GM04504 (cell line): ENCODE data around the gene COL16A1.

Experiments
- DNase-seq: peaks from one replicate; pipeline ENCODE4 v3.0.0-alpha.2; 2012; ENCODE audit warnings: low read depth

The COL16A1 gene

DNA sequence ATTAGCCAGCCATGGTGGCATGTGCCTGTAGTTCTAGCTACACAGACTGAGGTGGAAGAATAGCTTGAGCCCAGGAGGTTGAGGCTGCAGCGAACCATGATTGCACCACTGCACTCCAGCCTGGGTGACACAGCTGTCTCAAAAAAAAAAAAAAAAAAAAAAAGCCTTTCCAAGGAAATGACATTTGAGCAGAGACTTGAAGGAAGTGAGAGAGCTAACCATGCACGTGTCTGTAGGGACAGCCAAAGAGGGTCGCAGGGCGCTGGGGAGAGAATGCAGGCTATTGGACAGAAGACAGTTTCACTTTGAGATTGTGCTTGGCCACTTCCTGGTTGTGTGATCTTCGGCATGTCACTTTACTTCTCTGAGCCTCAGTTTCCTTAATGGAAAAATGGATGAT, 79.5 kb downstream of the COL16A1 start:
- no peak for DNase-seq

DNA sequence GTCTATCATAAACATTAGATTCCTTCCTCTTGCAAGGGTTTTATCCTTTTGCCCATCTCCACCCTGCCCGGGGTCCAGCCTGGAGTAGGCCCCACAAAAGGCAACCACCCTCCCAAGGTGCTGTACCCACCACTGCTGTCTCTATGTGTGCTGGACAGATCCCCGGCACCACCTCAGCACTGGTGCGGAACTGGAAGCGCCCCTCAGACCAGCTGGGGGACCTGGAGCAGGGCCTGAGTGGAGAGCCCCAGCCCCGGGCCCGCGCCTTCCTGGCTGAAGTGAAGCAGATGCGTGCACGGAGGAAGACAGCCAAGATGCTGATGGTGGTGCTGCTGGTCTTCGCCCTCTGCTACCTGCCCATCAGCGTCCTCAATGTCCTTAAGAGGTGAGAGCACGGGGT, 80.5 kb downstream of the COL16A1 start:
- no peak for DNase-seq

DNA sequence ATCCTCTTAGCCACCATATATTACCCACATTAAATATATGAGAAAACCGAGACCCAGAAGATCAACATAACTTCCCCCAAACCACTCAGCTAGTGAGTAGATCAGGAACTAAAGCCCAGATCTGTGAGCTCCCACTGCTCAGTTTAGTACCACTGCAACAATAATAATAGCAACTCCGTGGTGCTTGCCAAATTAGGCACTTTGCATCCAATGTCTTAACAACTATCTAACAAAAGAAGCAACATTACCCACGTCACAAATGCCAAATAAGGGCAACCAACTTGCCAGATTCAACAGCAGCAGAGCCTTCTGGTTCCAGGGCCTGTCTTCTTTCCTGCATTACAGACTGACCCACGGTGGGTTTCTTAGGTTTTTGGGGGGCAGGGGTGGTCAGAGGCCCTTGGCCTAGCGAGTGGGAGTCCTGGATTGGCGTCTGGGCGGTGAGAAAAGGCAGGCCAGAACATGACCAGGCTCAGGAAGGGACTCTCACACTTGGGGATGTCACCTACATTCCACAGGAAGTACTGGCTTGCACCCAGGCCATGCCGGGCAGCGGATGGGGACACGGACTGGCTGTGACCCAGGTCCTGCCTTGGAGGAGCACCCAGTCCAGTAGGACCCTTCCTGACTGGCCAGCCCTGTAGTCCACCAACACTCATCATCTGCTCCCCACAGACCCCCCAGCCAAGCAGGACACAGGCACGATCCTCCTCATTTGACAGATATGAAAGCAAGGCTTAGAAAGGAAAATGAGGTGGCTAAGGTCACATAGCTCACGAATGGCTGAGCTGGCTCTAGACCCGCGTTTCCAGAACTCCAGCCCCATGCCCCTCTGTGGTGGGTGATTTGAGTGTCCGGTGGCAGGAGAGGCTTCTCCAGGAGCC, 81.7 kb downstream of the COL16A1 start:
- DNase-seq, result no peak

DNA sequence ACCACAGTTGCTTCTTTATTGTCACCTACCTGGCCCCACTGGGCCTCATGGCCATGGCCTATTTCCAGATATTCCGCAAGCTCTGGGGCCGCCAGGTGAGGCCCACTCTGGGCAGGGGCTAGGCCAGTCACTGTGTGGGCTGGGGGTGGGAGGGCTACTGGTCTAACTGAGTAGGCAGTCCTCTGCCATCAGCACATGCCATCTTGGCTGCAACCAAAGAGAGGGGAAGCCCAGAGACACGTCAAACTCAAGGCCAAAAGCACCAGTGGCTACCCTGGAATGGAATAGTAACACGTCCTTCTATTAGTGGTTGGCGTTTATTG, 82.4 kb downstream of the COL16A1 start:
- no peak for DNase-seq

DNA sequence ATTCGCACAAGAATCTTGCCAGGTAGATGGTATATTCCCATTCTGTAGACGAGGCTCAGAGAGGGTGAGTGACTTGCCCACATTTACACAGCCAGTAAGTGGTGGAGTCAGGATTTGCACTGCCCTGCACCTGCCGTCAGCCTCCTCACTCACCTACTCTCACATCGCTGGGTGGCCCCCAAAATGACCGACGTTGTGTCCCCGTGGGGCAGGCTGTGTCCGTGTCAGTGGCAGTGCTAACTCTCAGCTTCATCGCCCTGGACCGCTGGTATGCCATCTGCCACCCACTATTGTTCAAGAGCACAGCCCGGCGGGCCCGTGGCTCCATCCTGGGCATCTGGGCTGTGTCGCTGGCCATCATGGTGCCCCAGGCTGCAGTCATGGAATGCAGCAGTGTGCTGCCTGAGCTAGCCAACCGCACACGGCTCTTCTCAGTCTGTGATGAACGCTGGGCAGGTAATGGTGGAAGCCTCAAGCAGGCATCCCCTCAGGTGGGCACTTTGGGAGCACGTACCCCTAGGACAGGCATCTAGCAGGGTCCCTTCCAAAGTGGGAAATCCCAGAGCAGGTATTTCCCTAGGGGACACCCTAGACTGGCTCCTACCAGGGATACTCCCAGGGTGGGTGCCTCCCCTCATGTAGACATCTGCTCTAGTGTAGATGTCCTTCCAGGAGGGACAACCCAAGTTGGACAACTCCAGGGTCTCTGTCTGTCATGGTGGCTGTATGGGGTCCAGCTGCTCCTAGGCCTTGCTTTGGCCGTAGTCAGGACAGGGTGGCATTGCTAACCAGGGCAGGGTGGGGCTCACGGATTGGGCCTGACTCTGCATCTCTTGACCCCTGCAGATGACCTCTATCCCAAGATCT, 83.0 kb downstream of the COL16A1 start:
- DNase-seq, result no peak

DNA sequence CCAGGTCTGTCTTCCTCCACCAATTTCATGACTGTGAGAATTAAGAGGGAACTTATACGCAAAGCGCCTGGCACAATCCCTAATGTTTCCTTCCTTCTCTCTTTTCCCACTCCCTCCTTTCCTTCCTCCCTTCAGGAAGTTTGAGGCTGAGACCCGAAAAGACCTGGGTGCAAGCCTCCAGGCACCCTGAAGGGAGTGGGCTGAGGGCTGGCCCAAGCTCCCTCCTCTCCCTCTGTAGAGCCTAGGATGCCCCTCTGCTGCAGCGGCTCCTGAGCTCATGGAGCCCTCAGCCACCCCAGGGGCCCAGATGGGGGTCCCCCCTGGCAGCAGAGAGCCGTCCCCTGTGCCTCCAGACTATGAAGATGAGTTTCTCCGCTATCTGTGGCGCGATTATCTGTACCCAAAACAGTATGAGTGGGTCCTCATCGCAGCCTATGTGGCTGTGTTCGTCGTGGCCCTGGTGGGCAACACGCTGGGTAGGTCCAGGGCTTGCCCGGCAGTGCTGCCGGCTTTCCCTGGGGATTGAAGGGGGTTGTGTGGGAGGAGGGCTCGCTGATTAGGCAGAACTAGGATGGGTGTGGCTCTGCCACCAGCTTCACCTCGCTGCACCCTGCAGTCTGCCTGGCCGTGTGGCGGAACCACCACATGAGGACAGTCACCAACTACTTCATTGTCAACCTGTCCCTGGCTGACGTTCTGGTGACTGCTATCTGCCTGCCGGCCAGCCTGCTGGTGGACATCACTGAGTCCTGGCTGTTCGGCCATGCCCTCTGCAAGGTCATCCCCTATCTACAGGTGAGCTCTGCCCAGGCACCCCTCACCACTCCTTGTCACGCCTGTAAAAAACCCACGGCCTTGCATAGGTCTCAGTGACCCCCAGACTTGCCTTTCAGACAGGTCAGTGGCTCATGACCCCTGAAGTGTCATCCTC, 84.6 kb downstream of the COL16A1 start:
- DNase-seq, result no peak

DNA sequence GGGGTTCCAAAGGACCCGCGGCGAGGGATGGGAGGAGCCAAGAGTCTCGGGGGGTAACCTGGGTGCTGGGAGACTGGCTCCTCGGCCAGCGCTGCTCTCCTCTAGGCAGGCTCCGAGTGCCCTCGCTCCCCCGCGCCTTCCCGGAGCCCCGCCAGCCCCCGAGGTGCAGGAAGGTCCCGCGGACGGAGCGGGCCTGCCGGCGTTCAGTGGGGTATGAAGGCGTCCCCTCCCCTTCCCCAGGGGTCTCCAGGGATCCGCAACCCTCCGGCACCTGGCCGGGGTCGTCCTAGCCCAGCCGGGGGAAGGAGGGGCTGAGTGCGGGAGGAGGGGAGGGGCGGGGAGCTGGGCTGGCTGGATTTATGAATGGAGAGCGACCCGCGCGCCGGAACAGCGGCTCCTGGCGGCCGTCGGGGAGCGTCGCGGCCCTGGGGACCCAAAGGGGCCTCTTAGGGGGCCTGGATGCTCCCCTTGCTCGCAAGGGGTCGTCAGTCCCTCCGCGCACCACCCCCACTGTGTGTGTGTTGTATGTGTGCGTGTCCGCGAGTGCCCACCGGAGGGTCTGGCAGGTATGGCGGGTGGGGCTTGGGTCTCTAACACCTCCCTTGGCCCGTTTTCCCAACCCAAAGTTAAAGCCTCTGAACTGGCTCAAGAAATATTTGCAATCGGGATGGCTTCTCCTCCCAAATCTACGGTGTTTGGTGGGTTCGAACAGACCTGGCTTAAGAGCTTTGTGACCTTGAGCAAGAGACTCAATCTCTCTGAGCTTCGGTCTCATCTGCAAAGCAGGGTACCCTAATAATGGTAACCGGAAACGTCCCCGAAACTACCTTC, 85.7 kb downstream of the COL16A1 start:
- no peak for DNase-seq

DNA sequence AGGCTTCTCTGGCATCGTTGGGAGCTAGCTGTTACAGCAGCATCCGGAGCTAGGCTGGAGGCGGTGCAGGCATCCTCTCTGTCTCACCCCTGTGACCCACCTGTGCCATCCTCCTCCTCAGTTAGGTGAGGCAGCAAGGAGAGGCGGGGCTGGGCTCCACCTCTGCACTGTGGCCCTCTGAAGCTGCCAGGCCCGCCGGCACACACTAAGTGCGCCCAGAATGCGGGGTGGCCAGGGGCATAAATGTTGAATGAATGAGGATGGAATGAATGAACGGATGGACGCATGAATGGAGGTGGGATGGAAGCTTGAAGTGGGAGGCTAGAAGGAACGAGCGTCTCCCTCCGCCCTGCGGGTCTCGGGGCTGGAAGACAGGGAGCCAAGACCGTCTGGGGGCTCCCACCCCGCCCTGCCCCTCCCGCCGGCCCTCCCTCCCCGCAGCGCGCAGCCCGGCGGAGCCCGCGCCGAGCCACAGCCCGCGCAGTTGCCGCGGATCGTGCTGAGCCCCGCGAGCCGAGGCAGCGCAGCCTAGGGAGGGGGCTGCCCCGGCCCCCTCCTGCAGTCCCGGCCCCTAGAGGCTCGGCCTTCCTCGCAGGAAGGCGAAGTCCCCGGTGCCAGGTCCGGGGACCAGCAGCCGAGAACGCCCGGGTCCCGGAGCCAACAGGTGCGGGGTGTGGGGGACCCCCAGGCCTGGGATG, 86.5 kb downstream of the COL16A1 start, which contains the start of gene HCRTR1:
Gene HCRTR1 (plus strand): TSS at position 472 of the 698 bp plus-strand sequence. CDS start 1,504 bp downstream, outside the sequence.
- no peak for DNase-seq

DNA sequence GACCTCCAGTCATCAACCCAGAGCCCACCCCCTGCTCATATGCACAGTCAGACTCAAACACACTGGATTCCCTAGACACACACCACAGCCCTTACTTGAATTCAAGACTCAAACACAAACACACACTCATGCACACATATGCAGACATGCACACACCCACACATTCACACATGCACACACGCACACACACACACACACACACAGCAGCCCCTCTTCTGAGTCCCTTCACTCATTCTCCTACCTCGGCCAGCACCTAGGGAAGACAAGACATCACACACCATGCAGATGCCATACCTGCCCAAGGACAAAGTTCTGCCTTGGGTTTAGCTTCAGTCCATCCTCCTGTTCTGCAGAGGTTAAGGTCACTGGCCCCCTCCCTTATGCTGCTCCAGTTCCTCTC, 87.9 kb downstream of the COL16A1 start:
- DNase-seq, result no peak

DNA sequence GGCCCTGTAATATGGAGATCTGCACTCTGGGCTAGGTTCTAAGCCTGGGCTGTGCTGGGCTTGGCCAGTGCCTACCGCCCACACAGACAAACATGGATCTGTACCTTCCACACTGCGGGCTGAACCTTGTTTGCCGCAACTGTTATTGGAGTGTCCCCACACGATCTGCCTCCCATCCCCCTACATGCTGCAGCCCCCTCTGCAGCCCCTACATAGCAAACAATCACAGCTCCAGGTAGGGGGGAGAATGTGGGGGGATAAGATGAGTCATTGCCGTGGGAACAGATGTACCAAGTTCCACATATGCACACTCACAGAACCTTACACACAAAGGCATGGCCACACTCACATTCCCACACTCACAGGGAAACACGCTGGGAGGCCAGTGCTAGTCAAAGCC, 88.4 kb downstream of the COL16A1 start:
- no peak for DNase-seq

DNA sequence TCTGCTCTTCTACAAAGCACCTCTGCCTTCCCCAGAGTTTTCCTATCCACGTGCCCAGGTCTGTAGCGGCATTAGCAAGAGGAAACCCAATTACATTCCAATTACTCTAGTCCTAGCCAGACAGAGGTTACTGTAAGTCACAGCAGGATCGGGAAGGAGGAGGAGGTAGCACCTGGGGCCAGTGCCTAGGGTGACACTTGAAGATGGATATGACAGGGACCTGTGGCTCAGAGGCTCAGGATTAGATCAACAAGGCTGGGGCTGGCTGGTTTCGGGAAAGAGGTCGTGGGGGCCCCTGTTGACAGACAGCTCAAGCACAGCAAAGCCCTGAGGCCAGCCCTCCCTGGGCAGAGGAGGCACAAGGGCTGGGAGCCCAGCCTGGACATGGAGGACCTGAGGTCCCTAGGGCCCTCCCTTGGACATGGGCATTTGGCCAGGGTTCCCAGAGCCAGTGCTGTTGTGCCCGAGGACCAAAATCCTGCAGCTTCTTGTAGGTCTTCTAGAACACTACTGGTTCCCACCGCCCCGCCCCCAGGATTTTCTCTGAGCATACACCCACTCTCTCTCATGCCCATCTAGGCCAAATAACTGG, 89.3 kb downstream of the COL16A1 start:
- no peak for DNase-seq

DNA sequence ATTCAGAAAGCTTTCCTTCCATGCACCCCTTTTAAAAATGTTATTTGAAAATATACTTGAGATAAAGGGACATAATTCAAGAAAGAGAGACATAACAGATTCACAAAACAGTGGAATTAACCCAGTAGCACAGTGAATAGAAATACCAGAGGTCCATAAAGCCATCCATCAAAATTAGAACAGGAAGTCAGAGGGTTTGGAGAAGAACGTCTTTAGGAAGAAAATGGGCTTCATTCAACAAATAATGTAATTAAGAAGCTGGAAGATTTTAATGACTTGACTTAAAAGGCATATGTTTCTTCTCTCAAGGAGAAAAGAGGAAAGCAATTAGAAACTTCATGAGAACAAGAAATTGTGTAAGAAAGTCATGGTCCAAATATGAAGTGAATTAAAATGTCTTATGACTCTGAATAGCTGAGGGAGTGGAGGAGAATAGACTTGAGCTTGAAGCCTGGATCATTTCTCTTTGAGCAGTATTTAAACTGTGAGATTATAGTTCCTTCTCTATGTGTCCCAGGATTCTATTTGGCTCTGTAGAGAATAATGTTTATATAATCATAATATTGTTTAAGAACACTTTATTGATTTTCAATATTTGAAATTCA, 94.2 kb downstream of the COL16A1 start:
- no peak for DNase-seq

DNA sequence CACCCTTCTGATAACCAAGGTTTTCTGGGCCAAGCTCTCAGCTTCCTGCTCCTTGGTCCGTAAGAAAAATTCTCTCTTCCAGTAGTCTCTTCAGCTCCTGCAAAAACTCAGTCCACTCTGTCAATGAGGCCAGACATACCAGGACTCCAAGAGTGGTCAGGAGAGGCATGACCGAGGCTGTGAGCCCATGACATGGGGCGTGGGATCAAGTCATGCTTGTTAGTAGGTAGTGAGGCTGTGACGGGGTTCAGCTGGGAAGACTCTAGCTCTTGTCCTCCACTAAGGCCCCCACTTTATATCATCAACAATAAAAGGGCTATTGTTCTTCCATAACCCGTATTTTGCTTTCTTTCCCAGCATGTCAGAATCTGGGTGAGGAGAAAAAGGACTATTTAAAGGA, 96.5 kb downstream of the COL16A1 start:
- no peak for DNase-seq

DNA sequence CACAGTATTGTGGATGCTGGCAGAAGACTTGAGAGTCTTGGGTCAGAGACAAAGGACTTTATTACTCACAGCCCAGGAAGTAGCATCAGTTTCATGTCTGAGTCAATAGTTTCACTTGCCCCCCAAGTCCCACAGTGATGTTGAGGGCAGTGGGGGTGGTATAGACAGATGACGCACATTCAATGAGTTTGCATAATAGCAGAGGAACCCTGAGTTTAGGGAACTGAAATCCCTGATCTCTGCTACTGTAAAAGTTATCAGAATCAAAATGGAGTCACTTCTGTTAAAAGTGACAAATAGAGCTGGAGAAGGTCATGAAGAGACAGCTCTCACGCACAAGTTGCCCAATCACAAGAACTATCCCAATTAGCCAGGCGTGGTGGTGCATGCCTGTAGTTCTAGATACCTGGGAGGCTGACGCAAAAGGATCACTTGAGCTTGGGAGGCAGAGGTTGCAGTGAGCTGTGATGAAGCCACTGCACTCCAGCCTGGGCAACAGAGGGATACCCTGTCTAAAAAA, 97.8 kb downstream of the COL16A1 start:
- no peak for DNase-seq
